ENCODE results near the gene MAP3K19. TPM values are rescaled to one million over a fixed set of nuclear protein-coding genes. Genes with fewer than 3 reads are reported as not detected.

The MAP3K19 gene
- total RNA-seq, 5 donors from 2014 or later (not counting 1 experiment from before 2014, with no cell fraction given) = not detected

- Histone ChIP-seq H3K27ac (ENCODE audit: low read length) (no peak overlapping the region), H3K4me3 (ENCODE audit: control insufficient read depth in 1 of 2, extremely low read depth in 1 of 2, low read length in 1 of 2) (no peak overlapping the region), H3K4me1 (ENCODE audit: control insufficient read depth in 1 of 2, extremely low read depth in 1 of 2, insufficient read depth in 2 of 2, low read length in 2 of 2) (peaks cover 3% of the 10 kb centered on the region in 2 experiments), H3K27me3 (replicated peaks in 1 of 2; ENCODE audit: control insufficient read depth in 2 of 2, extremely low read depth in 1 of 2, insufficient read depth in 2 of 2, low read length in 1 of 2) (no peaks in the 10 kb centered on the region), H3K9me3 (no peaks in the 10 kb centered on the region), H3K36me3 (ENCODE audit: control insufficient read depth in 2 of 2, extremely low read depth in 1 of 2, insufficient read depth in 1 of 2, low read length in 1 of 2) (peaks cover 0 to 84% of the 10 kb centered on the region in 2 donors)
- peaks cover 50% of the 10 kb centered on the region for H3K36me3 Mint-ChIP-seq
- peaks cover 25 to 31% (median 26%) of the 10 kb centered on the region in 3 donors for H3K4me1 Mint-ChIP-seq
- no CpG with 5 or more reads among the region's 2 CpGs for WGBS (ENCODE audit: insufficient coverage)
- H3K27me3 Mint-ChIP-seq = no peaks in the 10 kb centered on the region
- no peak for ATAC-seq (replicated peaks in 1 of 4)
- ChIA-PET CTCF (interaction anchor here in 1 of 2 donors (0.7 kb wide), 1 partner anchor 382 kb away, joined by 3 read pairs; no protein-coding TSS in a partner anchor), POLR2A (interaction anchor here in 1 of 2 donors (0.7 kb wide), 2 partner anchors 27 to 1107 kb away, joined by 3 to 5 read pairs; no protein-coding TSS in a partner anchor)
- DNase-seq = no peak
- H3K4me3 Mint-ChIP-seq = no peak overlapping the region
- H3K9me3 Mint-ChIP-seq = no peaks in the 10 kb centered on the region
- no peak overlapping the region for H3K27ac Mint-ChIP-seq
Observed at GRCh38 chr2:134950886-134951285, 96.4 kb downstream of the MAP3K19 start.

GRCh38 chr2:134949981-134950708 lies 97.1 kb downstream of the MAP3K19 start:
- POLR2A ChIA-PET = no interaction called here
- no CpG with 5 or more reads among the region's 7 CpGs for WGBS (ENCODE audit: insufficient coverage)
- H3K27me3 Mint-ChIP-seq = no peaks in the 10 kb centered on the region
- Histone ChIP-seq H3K27ac (ENCODE audit: low read length) (no peak overlapping the region), H3K4me3 (ENCODE audit: control insufficient read depth in 1 of 2, extremely low read depth in 1 of 2, low read length in 1 of 2) (no peak overlapping the region), H3K36me3 (ENCODE audit: control insufficient read depth in 2 of 2, extremely low read depth in 1 of 2, insufficient read depth in 1 of 2, low read length in 1 of 2) (peaks cover 0 to 80% of the 10 kb centered on the region in 2 donors), H3K4me1 (ENCODE audit: control insufficient read depth in 1 of 2, extremely low read depth in 1 of 2, insufficient read depth in 2 of 2, low read length in 2 of 2) (peaks cover 3% of the 10 kb centered on the region in 2 experiments), H3K9me3 (no peaks in the 10 kb centered on the region), H3K27me3 (replicated peaks in 1 of 2; ENCODE audit: control insufficient read depth in 2 of 2, extremely low read depth in 1 of 2, insufficient read depth in 2 of 2, low read length in 1 of 2) (no peaks in the 10 kb centered on the region)
- CTCF ChIA-PET = interaction anchor here in 1 of 2 donors (0.7 kb wide), 1 partner anchor 381 kb away, joined by 3 read pairs; no protein-coding TSS in a partner anchor
- peaks cover 57% of the 10 kb centered on the region for H3K36me3 Mint-ChIP-seq
- ATAC-seq (replicated peaks in 1 of 4) (peak in 1 of 4 experiments; percentile 55), DNase-seq (peak in 1 of 35 experiments; percentile 20)
- H3K4me1 Mint-ChIP-seq = peaks cover 30 to 36% (median 34%) of the 10 kb centered on the region in 3 donors
- peak overlapping the region in 1 of 2 donors; percentile 58 for H3K27ac Mint-ChIP-seq
- no peak overlapping the region for H3K4me3 Mint-ChIP-seq
- H3K9me3 Mint-ChIP-seq = no peaks in the 10 kb centered on the region

GRCh38 chr2:134946073-134946472 lies 101.2 kb downstream of the MAP3K19 start:
- CTCF ChIA-PET = interaction anchor here in 1 of 2 donors (0.7 kb wide), 1 partner anchor 72 kb away, joined by 3 read pairs; no protein-coding TSS in a partner anchor
- ATAC-seq (replicated peaks in 1 of 4) = no peak
- 83% methylated on average over 2 of the region's 6 CpGs for WGBS (ENCODE audit: insufficient coverage)
- DNase-seq = no peak
- Mint-ChIP-seq H3K27me3 (no peaks in the 10 kb centered on the region), H3K36me3 (peaks cover 41% of the 10 kb centered on the region), H3K27ac (no peak overlapping the region), H3K4me1 (peaks cover 41 to 45% (median 42%) of the 10 kb centered on the region in 3 donors), H3K4me3 (no peak overlapping the region), H3K9me3 (no peaks in the 10 kb centered on the region)
- Histone ChIP-seq H3K27me3 (replicated peaks in 1 of 2; ENCODE audit: control insufficient read depth in 2 of 2, extremely low read depth in 1 of 2, insufficient read depth in 2 of 2, low read length in 1 of 2) (no peaks in the 10 kb centered on the region), H3K36me3 (ENCODE audit: control insufficient read depth in 2 of 2, extremely low read depth in 1 of 2, insufficient read depth in 1 of 2, low read length in 1 of 2) (peaks cover 5 to 65% of the 10 kb centered on the region in 2 donors), H3K9me3 (no peaks in the 10 kb centered on the region), H3K4me3 (ENCODE audit: control insufficient read depth in 1 of 2, extremely low read depth in 1 of 2, low read length in 1 of 2) (no peak overlapping the region), H3K4me1 (ENCODE audit: control insufficient read depth in 1 of 2, extremely low read depth in 1 of 2, insufficient read depth in 2 of 2, low read length in 2 of 2) (peaks cover 3% of the 10 kb centered on the region in 2 experiments), H3K27ac (ENCODE audit: low read length) (no peak overlapping the region)
- POLR2A ChIA-PET = interaction anchor here in 1 of 2 donors (0.5 to 0.7 kb wide), 2 partner anchors 16 to 24 kb away, joined by 3 to 9 read pairs; no protein-coding TSS in a partner anchor

GRCh38 chr2:134944975-134945374 lies 102.3 kb downstream of the MAP3K19 start:
- Mint-ChIP-seq H3K27me3 (no peaks in the 10 kb centered on the region), H3K4me1 (peaks cover 35 to 38% (median 37%) of the 10 kb centered on the region in 3 donors), H3K36me3 (peaks cover 35% of the 10 kb centered on the region), H3K9me3 (no peaks in the 10 kb centered on the region), H3K4me3 (no peak overlapping the region), H3K27ac (peak overlapping the region in 1 of 2 donors; percentile 32)
- Histone ChIP-seq H3K27ac (ENCODE audit: low read length) (no peak overlapping the region), H3K4me1 (ENCODE audit: control insufficient read depth in 1 of 2, extremely low read depth in 1 of 2, insufficient read depth in 2 of 2, low read length in 2 of 2) (peaks cover 0 to 3% of the 10 kb centered on the region in 2 experiments), H3K9me3 (no peaks in the 10 kb centered on the region), H3K36me3 (ENCODE audit: control insufficient read depth in 2 of 2, extremely low read depth in 1 of 2, insufficient read depth in 1 of 2, low read length in 1 of 2) (peaks cover 5 to 65% of the 10 kb centered on the region in 2 donors), H3K27me3 (replicated peaks in 1 of 2; ENCODE audit: control insufficient read depth in 2 of 2, extremely low read depth in 1 of 2, insufficient read depth in 2 of 2, low read length in 1 of 2) (no peaks in the 10 kb centered on the region), H3K4me3 (ENCODE audit: control insufficient read depth in 1 of 2, extremely low read depth in 1 of 2, low read length in 1 of 2) (no peak overlapping the region)
- CTCF ChIA-PET = no interaction called here
- 100% methylated on average over 1 of the region's 1 CpG for WGBS (ENCODE audit: insufficient coverage)
- POLR2A ChIA-PET = no interaction called here
- DNase-seq (no peak), ATAC-seq (replicated peaks in 1 of 4) (no peak)

- Histone ChIP-seq H3K4me3 (ENCODE audit: control insufficient read depth in 1 of 2, extremely low read depth in 1 of 2, low read length in 1 of 2) (no peak overlapping the region), H3K4me1 (ENCODE audit: control insufficient read depth in 1 of 2, extremely low read depth in 1 of 2, insufficient read depth in 2 of 2, low read length in 2 of 2) (no peaks in the 10 kb centered on the region), H3K27ac (ENCODE audit: low read length) (no peak overlapping the region), H3K27me3 (replicated peaks in 1 of 2; ENCODE audit: control insufficient read depth in 2 of 2, extremely low read depth in 1 of 2, insufficient read depth in 2 of 2, low read length in 1 of 2) (no peaks in the 10 kb centered on the region), H3K9me3 (no peaks in the 10 kb centered on the region), H3K36me3 (ENCODE audit: control insufficient read depth in 2 of 2, extremely low read depth in 1 of 2, insufficient read depth in 1 of 2, low read length in 1 of 2) (peaks cover 11 to 66% of the 10 kb centered on the region in 2 donors)
- ChIA-PET CTCF (interaction anchor here in 1 of 2 donors (0.6 kb wide), 1 partner anchor 367 kb away, joined by 3 read pairs; no protein-coding TSS in a partner anchor), POLR2A (no interaction called here)
- H3K27me3 Mint-ChIP-seq = no peaks in the 10 kb centered on the region
- H3K4me3 Mint-ChIP-seq = no peak overlapping the region
- peaks cover 39% of the 10 kb centered on the region for H3K36me3 Mint-ChIP-seq
- ATAC-seq (replicated peaks in 1 of 4) (no peak), DNase-seq (no peak)
- WGBS (ENCODE audit: insufficient coverage) = no CpG with 5 or more reads among the region's 2 CpGs
- H3K9me3 Mint-ChIP-seq = no peaks in the 10 kb centered on the region
- no peak overlapping the region for H3K27ac Mint-ChIP-seq
- H3K4me1 Mint-ChIP-seq = peaks cover 25 to 31% (median 27%) of the 10 kb centered on the region in 3 donors
Observed at GRCh38 chr2:134943540-134943939, 103.7 kb downstream of the MAP3K19 start.

GRCh38 chr2:134936691-134937090 lies 110.6 kb downstream of the MAP3K19 start:
- Mint-ChIP-seq H3K27ac (no peak overlapping the region), H3K4me1 (peaks cover 47 to 60% (median 52%) of the 10 kb centered on the region in 3 donors), H3K27me3 (no peaks in the 10 kb centered on the region), H3K9me3 (no peaks in the 10 kb centered on the region), H3K4me3 (no peak overlapping the region), H3K36me3 (peaks cover 30% of the 10 kb centered on the region)
- no peak for ATAC-seq (replicated peaks in 1 of 4)
- Histone ChIP-seq H3K36me3 (ENCODE audit: control insufficient read depth in 2 of 2, extremely low read depth in 1 of 2, insufficient read depth in 1 of 2, low read length in 1 of 2) (peaks cover 6 to 34% of the 10 kb centered on the region in 2 donors), H3K27ac (ENCODE audit: low read length) (no peak overlapping the region), H3K27me3 (replicated peaks in 1 of 2; ENCODE audit: control insufficient read depth in 2 of 2, extremely low read depth in 1 of 2, insufficient read depth in 2 of 2, low read length in 1 of 2) (no peaks in the 10 kb centered on the region), H3K4me1 (ENCODE audit: control insufficient read depth in 1 of 2, extremely low read depth in 1 of 2, insufficient read depth in 2 of 2, low read length in 2 of 2) (peaks cover 10 to 13% of the 10 kb centered on the region in 2 experiments), H3K4me3 (ENCODE audit: control insufficient read depth in 1 of 2, extremely low read depth in 1 of 2, low read length in 1 of 2) (no peak overlapping the region), H3K9me3 (no peaks in the 10 kb centered on the region)
- no peak for DNase-seq
- WGBS (ENCODE audit: insufficient coverage) = no CpG with 5 or more reads among the region's 4 CpGs
- CTCF ChIA-PET = no interaction called here
- POLR2A ChIA-PET = no interaction called here
